IMR-90 (cell line): ENCODE results near the gene PROSER2. TPM values are rescaled to one million over a fixed set of nuclear protein-coding genes. Genes with fewer than 3 reads are reported as not detected.

Source experiments
- ATAC-seq: fragments of 200-7000 bp; cut with Tn5 transposase; 2 replicates; pipeline ENCODE4 v1.9.1; 2020; ENCODE audit warnings: low read depth, mild to moderate bottlenecking, moderate library complexity
- BruUV-seq: library from RNA; stranded (reverse); fragments of 400-500 nt; replicated peaks from 2 replicates; lab custom pipeline; 2021; lab: Mats Ljungman, UMichigan
- CTCF ChIA-PET: fragments of 300-600 bp; formaldehyde crosslinking; extraction: SDS; loops from one replicate; lab custom pipeline; 2021; ENCODE audit warnings: antibody characterized with exemption; lab: Yijun Ruan, JAX
- POLR2A ChIA-PET: fragments of 300-600 bp; sonication (Branson Sonifier 250); formaldehyde crosslinking; loops from one replicate; lab custom pipeline; 2022; ENCODE audit warnings: antibody characterized with exemption; ENCODE audit not compliant: unreplicated experiment; lab: Charles Lee
- DNase-seq: peaks from one replicate; pipeline ENCODE4 v3.0.0; 2013
- H2AFZ ChIP-seq: replicated peaks from 2 replicates; pipeline ENCODE3; 2013; ENCODE audit warnings: low read length, mild to moderate bottlenecking; ENCODE audit not compliant: poor library complexity
- H2AK5ac ChIP-seq: 2 replicates; pipeline ENCODE4 v1.6.1; 2013; ENCODE audit warnings: low read depth, low read length, inconsistent platforms
- H2AK9ac ChIP-seq: replicated peaks from 2 replicates; pipeline ENCODE3; 2013; ENCODE audit warnings: mild to moderate bottlenecking, low read depth, low read length, moderate library complexity; ENCODE audit not compliant: poor library complexity
- H2BK120ac ChIP-seq: 2 replicates; pipeline ENCODE4 v1.6.1; 2013; ENCODE audit warnings: low read depth, low read length, inconsistent platforms
- H2BK15ac ChIP-seq: 3 replicates; pipeline ENCODE4 v1.6.1; 2013; ENCODE audit warnings: low read depth, low read length, inconsistent platforms
- H2BK20ac ChIP-seq: 2 replicates; pipeline ENCODE4 v1.6.1; 2013; ENCODE audit warnings: low read depth, mild to moderate bottlenecking, inconsistent platforms, low read length, moderate library complexity
- H2BK5ac ChIP-seq: 2 replicates; pipeline ENCODE4 v1.6.1; 2013; ENCODE audit warnings: mild to moderate bottlenecking, low read depth, low read length, inconsistent platforms; ENCODE audit not compliant: poor library complexity, severe bottlenecking
- H3K14ac ChIP-seq: replicated peaks from 2 replicates; pipeline ENCODE4 v1.6.1; 2013; ENCODE audit warnings: low read depth, low read length, inconsistent platforms
- H3K18ac ChIP-seq: 2 replicates; pipeline ENCODE4 v1.6.1; 2013; ENCODE audit warnings: low read depth, low read length, control low read depth
- H3K23ac ChIP-seq: 2 replicates; pipeline ENCODE4 v1.6.1; 2013; ENCODE audit warnings: low read depth, low read length, inconsistent platforms
- H3K27ac ChIP-seq: 2 replicates; pipeline ENCODE4 v1.5.1; 2013; ENCODE audit warnings: mild to moderate bottlenecking, control low read depth, low read length; ENCODE audit not compliant: insufficient read depth
- H3K27me3 ChIP-seq: 2 replicates; pipeline ENCODE4 v1.6.1; 2013; ENCODE audit warnings: low read length; ENCODE audit not compliant: control insufficient read depth, insufficient read depth
- H3K36me3 ChIP-seq: 2 replicates; pipeline ENCODE4 v1.6.1; 2013; ENCODE audit warnings: low read length, mixed read lengths; ENCODE audit not compliant: control insufficient read depth, insufficient read depth
- H3K4ac ChIP-seq: 2 replicates; pipeline ENCODE4 v1.6.1; 2013; ENCODE audit warnings: low read depth, low read length, inconsistent platforms
- H3K4me1 ChIP-seq: 2 replicates; pipeline ENCODE4 v1.6.1; 2013; ENCODE audit warnings: low read length, mixed read lengths; ENCODE audit not compliant: control insufficient read depth, insufficient read depth
- H3K4me2 ChIP-seq: 2 replicates; pipeline ENCODE4 v1.6.1; 2013; ENCODE audit warnings: low read depth, mild to moderate bottlenecking, control low read depth, low read length, moderate library complexity
- H3K4me3 ChIP-seq: 2 replicates; pipeline ENCODE4 v1.5.1; 2013; ENCODE audit warnings: low read depth, mild to moderate bottlenecking, control low read depth, low read length, moderate library complexity; ENCODE audit not compliant: insufficient read depth
- H3K56ac ChIP-seq: 2 replicates; pipeline ENCODE4 v1.6.1; 2013; ENCODE audit warnings: low read length, inconsistent platforms; ENCODE audit not compliant: insufficient read depth; ENCODE audit errors: extremely low read depth
- H3K79me1 ChIP-seq, 2 experiments: 2 replicates each; pipeline ENCODE4 v1.6.1; 2013; ENCODE audit warnings: low read length in 2 of 2, inconsistent platforms in 1 of 2, low read depth in 1 of 2
- H3K9ac ChIP-seq: 2 replicates; pipeline ENCODE4 v1.6.1; 2013; ENCODE audit warnings: low read depth, low read length, control low read depth
- H3K9me1 ChIP-seq: 2 replicates; pipeline ENCODE4 v1.6.1; 2013; ENCODE audit warnings: low read length, inconsistent platforms; ENCODE audit not compliant: insufficient read depth
- H3K9me3 ChIP-seq: 2 replicates; pipeline ENCODE4 v1.6.1; 2013; ENCODE audit warnings: low read length; ENCODE audit not compliant: control insufficient read depth, insufficient read depth
- H4K20me1 ChIP-seq: 2 replicates; pipeline ENCODE4 v1.6.1; 2013; ENCODE audit warnings: low read length, inconsistent platforms; ENCODE audit not compliant: insufficient read depth
- H4K5ac ChIP-seq: 2 replicates; pipeline ENCODE4 v1.6.1; 2013; ENCODE audit warnings: mild to moderate bottlenecking, low read depth, low read length, control low read depth
- H4K8ac ChIP-seq, 2 experiments: 2 replicates each; pipeline ENCODE4 v1.6.1; 2013; ENCODE audit warnings: low read depth in 2 of 2, low read length in 2 of 2, control low read depth in 1 of 2, inconsistent platforms in 1 of 2
- H4K91ac ChIP-seq: 2 replicates; pipeline ENCODE4 v1.6.1; 2013; ENCODE audit warnings: low read depth, low read length, inconsistent platforms; ENCODE audit not compliant: insufficient read depth
- BHLHE40 ChIP-seq: fragments of 150-350 bp; IDR thresholded peaks from 2 replicates; pipeline ENCODE4 v1.6.1; 2016; ENCODE audit warnings: mild to moderate bottlenecking, low read depth, low read length
- CEBPB ChIP-seq: IDR thresholded peaks from 2 replicates; pipeline ENCODE4 v1.6.1; 2012; ENCODE audit warnings: low read depth, low read length, improper control_type of control experiment
- CHD1 ChIP-seq: IDR thresholded peaks from 2 replicates; pipeline ENCODE4 v1.6.1; 2012; ENCODE audit warnings: low read depth, low read length, improper control_type of control experiment
- ELK1 ChIP-seq: fragments of 150-350 bp; IDR thresholded peaks from 2 replicates; pipeline ENCODE4 v1.6.1; 2016; ENCODE audit warnings: low read depth, mild to moderate bottlenecking, low read length, moderate library complexity, borderline replicate concordance
- FOS ChIP-seq: fragments of 150-350 bp; IDR thresholded peaks from 2 replicates; pipeline ENCODE4 v1.6.1; 2016; ENCODE audit warnings: low read depth, low read length
- MAFK ChIP-seq: IDR thresholded peaks from 2 replicates; pipeline ENCODE4 v1.6.1; 2012; ENCODE audit warnings: low read depth, low read length, improper control_type of control experiment
- MAZ ChIP-seq: IDR thresholded peaks from 2 replicates; pipeline ENCODE4 v1.6.1; 2012; ENCODE audit warnings: low read depth, mild to moderate bottlenecking, low read length, improper control_type of control experiment, moderate library complexity, borderline replicate concordance
- MXI1 ChIP-seq: IDR thresholded peaks from 2 replicates; pipeline ENCODE4 v1.6.1; 2012; ENCODE audit warnings: low read depth, mild to moderate bottlenecking, low read length, moderate library complexity, borderline replicate concordance
- NFE2L2 ChIP-seq: fragments of 150-350 bp; IDR thresholded peaks from 2 replicates; pipeline ENCODE4 v1.6.1; 2016; ENCODE audit warnings: low read depth, mild to moderate bottlenecking, low read length
- POLR2A ChIP-seq: IDR thresholded peaks from 2 replicates; pipeline ENCODE4 v1.6.1; 2012; ENCODE audit warnings: mild to moderate bottlenecking, low read depth, low read length
- RAD21 ChIP-seq: IDR thresholded peaks from 2 replicates; pipeline ENCODE4 v1.6.1; 2012; ENCODE audit warnings: low read length, improper control_type of control experiment
- RCOR1 ChIP-seq: IDR thresholded peaks from 2 replicates; pipeline ENCODE4 v1.6.1; 2012; ENCODE audit warnings: mild to moderate bottlenecking, low read length, improper control_type of control experiment; ENCODE audit not compliant: insufficient replicate concordance
- RFX5 ChIP-seq: IDR thresholded peaks from 2 replicates; pipeline ENCODE4 v1.8.0; 2012; ENCODE audit warnings: low read depth, mild to moderate bottlenecking, low read length, moderate library complexity
- SMC3 ChIP-seq: fragments of 150-350 bp; IDR thresholded peaks from 2 replicates; pipeline ENCODE4 v1.6.1; 2016; ENCODE audit warnings: low read depth, mild to moderate bottlenecking, antibody characterized with exemption, low read length, moderate library complexity
- WGBS, 2 experiments: methylation state at CpG; one replicate each; pipeline versions ENCODE4 v1.1.5 to v1.1.7; 2013; ENCODE audit warnings: missing lambda C conversion rate in 2 of 2; ENCODE audit not compliant: insufficient read length in 1 of 2; ENCODE audit errors: extremely low coverage in 2 of 2; 5-methylcytosine and 5-hydroxymethylcytosine counted together
- dilution Hi-C: fragments of 300-500 bp; cut with HindIII; formaldehyde crosslinking; loops from one replicate; pipeline ENCODE4 v1.14.3; 2018; ENCODE audit warnings: low sequenced_read_pairs; ENCODE audit not compliant: unreplicated experiment
- in situ Hi-C: fragments of 300-500 bp; cut with MboI; formaldehyde crosslinking; loops from 3 replicates; pipeline ENCODE4 v1.14.3; 2019; ENCODE audit warnings: low sequenced_read_pairs, inconsistent platforms, mixed read lengths
- intact Hi-C: fragments of 100-400 bp; cut with micrococcal nuclease; formaldehyde crosslinking; loops from 2 replicates; pipeline ENCODE4 v1.10.0; 2022
- polyA plus RNA-seq, 3 experiments: library from polyadenylated mRNA; depleted of rRNA; stranded (reverse); fragments of >200 nt; gene quantifications; 2 replicates each; pipeline ENCODE4 v1.2.3, GENCODE V29; 2012; ENCODE audit warnings: low replicate concordance in 1 of 3
- total RNA-seq: library from RNA; depleted of rRNA; stranded (reverse); fragments of >200 nt; gene quantifications from 2 replicates; pipeline ENCODE4 v1.2.3, GENCODE V29; 2012
- TF ChIP-seq, protein P1 (sequence below): fragments of 150-350 bp; IDR thresholded peaks from 2 replicates; pipeline ENCODE4 v1.6.1; 2017; ENCODE audit warnings: mild to moderate bottlenecking, antibody characterized with exemption, low read length, low read depth
- TF ChIP-seq, protein P2 (sequence below): conservative IDR thresholded peaks from 2 replicates; pipeline ENCODE4 v1.5.1; 2012; ENCODE audit warnings: mild to moderate bottlenecking, low read depth, low read length, improper control_type of control experiment

The PROSER2 gene
- total and polyA plus RNA-seq, 2 of the 4 experiments (the other 2 are of a cell fraction), result 1.4 to 2.0 TPM

DNA sequence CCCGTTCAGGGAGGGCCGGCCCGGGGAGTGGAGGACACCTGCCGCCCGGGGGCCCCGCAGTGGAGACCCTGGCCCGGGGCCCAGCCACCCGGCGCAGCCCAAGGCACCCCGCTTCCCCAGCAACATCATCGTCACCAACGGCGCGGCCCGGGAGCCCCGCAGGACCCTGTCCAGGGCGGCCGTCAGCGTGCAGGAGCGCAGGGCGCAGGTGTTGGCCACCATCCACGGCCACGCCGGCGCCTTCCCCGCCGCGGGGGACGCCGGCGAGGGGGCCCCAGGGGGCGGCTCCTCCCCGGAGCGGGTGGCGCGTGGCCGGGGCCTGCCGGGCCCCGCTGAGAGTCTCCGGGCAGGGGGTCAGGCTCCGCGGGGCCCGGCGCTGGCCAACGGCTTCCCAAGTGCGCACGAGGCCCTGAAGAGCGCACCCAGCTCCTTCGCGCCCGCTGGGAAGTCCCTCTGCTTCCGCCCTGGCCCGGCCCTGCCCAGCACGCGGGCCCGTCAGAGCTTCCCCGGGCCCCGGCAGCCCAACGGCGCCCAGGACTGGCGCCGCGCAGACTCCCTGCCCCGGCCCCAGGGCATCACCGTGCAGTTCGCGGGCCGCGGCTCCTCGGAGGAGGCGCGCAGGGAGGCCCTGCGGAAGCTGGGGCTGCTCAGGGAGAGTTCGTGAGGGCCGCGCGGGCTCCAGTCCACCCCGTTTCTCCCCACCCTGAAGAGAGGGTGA lies 46.7 kb downstream of the PROSER2 start:
- DNase-seq (no peak), ATAC-seq (peak; percentile 56)
- no peaks in the 10 kb centered on the region for H3K36me3 ChIP-seq
- H2BK20ac ChIP-seq, result no peak overlapping the region
- H4K5ac ChIP-seq, result no peak overlapping the region
- no TSS peak for BruUV-seq
- no peak overlapping the region for H2AK9ac ChIP-seq
- peaks cover 3% of the 10 kb centered on the region for H3K4me1 ChIP-seq
- H3K23ac ChIP-seq, result no peak overlapping the region
- H4K8ac ChIP-seq, result no peak overlapping the region
- no peak overlapping the region for H3K9ac ChIP-seq
- H3K79me1 ChIP-seq, result no peaks in the 10 kb centered on the region
- ChIA-PET POLR2A (no interaction called here), CTCF (interaction anchor here (0.8 kb wide), 1 partner anchor 51 kb away, joined by 3 read pairs; no protein-coding TSS in a partner anchor)
- H2BK120ac ChIP-seq, result no peak overlapping the region
- intact Hi-C loops (no loop called here), in situ Hi-C loops (no loop called here), dilution Hi-C loops (no loop called here)
- H3K4ac ChIP-seq, result no peak overlapping the region
- no peak overlapping the region for H3K4me2 ChIP-seq
- peaks cover 4% of the 10 kb centered on the region; the same call in 1 of the 2 replicates for H3K9me1 ChIP-seq
- H3K56ac ChIP-seq, result no peak overlapping the region
- no peaks in the 10 kb centered on the region for H4K20me1 ChIP-seq
- no peak overlapping the region for H3K14ac ChIP-seq
- H4K91ac ChIP-seq, result no peak overlapping the region
- H2AK5ac ChIP-seq, result no peak overlapping the region
- no peak for TF ChIP-seq FOS
- no peak for TF ChIP-seq RFX5
- TF ChIP-seq NFE2L2, result no peak
- no peak for TF ChIP-seq MXI1
- TF ChIP-seq POLR2A, result no peak
- TF ChIP-seq CEBPB, result no peak
- no peak for TF ChIP-seq SMC3
- no peak for TF ChIP-seq MAZ
- TF ChIP-seq, protein P1, sequence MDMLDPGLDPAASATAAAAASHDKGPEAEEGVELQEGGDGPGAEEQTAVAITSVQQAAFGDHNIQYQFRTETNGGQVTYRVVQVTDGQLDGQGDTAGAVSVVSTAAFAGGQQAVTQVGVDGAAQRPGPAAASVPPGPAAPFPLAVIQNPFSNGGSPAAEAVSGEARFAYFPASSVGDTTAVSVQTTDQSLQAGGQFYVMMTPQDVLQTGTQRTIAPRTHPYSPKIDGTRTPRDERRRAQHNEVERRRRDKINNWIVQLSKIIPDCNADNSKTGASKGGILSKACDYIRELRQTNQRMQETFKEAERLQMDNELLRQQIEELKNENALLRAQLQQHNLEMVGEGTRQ, result no peak
- TF ChIP-seq, protein P2, sequence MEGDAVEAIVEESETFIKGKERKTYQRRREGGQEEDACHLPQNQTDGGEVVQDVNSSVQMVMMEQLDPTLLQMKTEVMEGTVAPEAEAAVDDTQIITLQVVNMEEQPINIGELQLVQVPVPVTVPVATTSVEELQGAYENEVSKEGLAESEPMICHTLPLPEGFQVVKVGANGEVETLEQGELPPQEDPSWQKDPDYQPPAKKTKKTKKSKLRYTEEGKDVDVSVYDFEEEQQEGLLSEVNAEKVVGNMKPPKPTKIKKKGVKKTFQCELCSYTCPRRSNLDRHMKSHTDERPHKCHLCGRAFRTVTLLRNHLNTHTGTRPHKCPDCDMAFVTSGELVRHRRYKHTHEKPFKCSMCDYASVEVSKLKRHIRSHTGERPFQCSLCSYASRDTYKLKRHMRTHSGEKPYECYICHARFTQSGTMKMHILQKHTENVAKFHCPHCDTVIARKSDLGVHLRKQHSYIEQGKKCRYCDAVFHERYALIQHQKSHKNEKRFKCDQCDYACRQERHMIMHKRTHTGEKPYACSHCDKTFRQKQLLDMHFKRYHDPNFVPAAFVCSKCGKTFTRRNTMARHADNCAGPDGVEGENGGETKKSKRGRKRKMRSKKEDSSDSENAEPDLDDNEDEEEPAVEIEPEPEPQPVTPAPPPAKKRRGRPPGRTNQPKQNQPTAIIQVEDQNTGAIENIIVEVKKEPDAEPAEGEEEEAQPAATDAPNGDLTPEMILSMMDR, result no peak
- TF ChIP-seq RAD21, result no peak
- TF ChIP-seq RCOR1, result no peak
- no peak for TF ChIP-seq BHLHE40
- no peak for TF ChIP-seq CHD1
- no peak for TF ChIP-seq ELK1
- no peak for TF ChIP-seq MAFK
- H3K27ac ChIP-seq, result no peak overlapping the region
- H3K4me3 ChIP-seq, result no peak overlapping the region
- H3K9me3 ChIP-seq, result no peaks in the 10 kb centered on the region
- H2BK15ac ChIP-seq, result no peak overlapping the region
- H2BK5ac ChIP-seq, result no peak overlapping the region
- no peaks in the 10 kb centered on the region for H3K27me3 ChIP-seq
- peak overlapping the region; percentile 64 for H2AFZ ChIP-seq
- H3K18ac ChIP-seq, result no peak overlapping the region
- 13% methylated on average over 15 of the region's 78 CpGs; no CpG with 5 or more reads in 1 of the 2 experiments for WGBS, 2 experiments
